NT2/D1 (cell line): ENCODE results near the gene BCL11B.

ENCODE experiments used
- YY1 ChIP-seq: IDR thresholded peaks from 2 replicates; pipeline ENCODE4 v1.6.1; 2011; ENCODE audit not compliant: insufficient read length, insufficient read depth
- ZNF274 ChIP-seq: IDR thresholded peaks from 2 replicates; pipeline ENCODE4 v1.6.1; 2011; ENCODE audit warnings: mild to moderate bottlenecking, low read depth, low read length

DNA sequence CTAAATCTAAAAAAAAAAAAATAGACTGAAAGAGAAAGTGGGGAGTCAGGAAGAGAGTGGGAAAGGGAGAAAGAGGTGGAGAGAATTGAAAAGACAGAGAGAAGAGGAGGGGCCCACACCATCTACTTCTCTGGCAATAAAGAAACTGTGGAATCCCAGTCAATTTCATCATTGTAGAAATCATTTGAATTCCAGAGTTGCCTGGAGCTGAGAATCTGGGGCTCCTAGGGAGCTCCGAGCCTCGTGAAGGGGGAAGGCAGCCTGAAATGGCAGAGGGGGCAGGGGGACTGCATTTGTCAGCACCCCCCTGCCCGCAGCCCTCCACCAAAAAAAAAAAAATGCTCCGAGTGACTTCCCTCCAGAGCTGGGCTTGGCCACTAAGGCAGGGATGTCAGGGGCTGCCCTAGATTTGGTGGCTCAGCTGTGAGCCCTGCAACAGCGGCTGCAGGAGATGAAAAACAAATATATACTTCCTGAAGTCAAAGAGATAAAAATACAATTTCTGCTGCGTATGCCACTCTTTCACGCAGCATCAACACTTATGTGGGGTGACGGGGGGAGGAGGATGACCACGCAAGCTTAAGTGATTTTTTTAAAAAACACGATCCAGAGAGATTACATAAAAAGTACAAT is 80.5 kb downstream of the BCL11B start:
- TF ChIP-seq ZNF274 (no peak), YY1 (no peak)
